NOMO-1 (cell line): Measurements from ENCODE around the gene LRRC4B.

ENCODE experiments used
- DNase-seq, 2 experiments: peaks; one replicate each; lab custom pipeline; 2025; ENCODE audit not compliant: unreplicated experiment in 2 of 2; lab: John Stamatoyannopoulos, UW

The LRRC4B gene

GRCh38 chr19:50468818-50469217 lies 99.4 kb downstream of the LRRC4B start:
- peak in 1 of 2 experiments; percentile 35 for DNase-seq

DNA sequence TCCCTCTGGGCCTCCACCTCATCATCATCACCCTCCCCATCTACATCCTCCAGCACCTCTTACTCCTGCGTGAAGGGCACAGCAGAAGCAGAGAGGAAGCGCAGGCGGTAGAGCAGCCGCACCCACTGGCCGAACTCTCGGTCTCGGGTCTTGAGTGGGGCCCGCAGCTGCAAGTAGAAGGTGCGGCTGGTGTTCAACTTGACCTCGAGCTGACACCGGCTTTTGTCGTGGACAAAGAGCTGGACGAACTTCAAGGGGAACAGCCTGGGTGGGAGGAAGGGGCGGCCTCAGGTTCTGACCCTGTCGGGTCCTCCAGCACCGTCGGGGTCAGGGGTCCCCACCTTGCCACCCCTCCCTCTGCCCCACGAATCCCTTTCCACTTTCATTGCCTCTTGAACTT lies 100.7 kb downstream of the LRRC4B start:
- DNase-seq, result no peak
